Colonic mucosa (tissue), 4 donors: ENCODE data around the gene DHX57. TPM values are rescaled to one million over a fixed set of nuclear protein-coding genes. Genes with fewer than 3 reads are reported as not detected.

ENCODE experiments used
- DNase-seq: peaks from one replicate; pipeline ENCODE4 v3.0.0-alpha.2; 2020
- H3K27ac ChIP-seq: fragments of 200-600 bp; one replicate; pipeline ENCODE4 v1.8.0; 2021
- H3K27me3 ChIP-seq: fragments of 200-600 bp; one replicate; pipeline ENCODE4 v1.8.0; 2021
- H3K36me3 ChIP-seq: fragments of 200-600 bp; one replicate; pipeline ENCODE4 v1.8.0; 2021
- H3K4me1 ChIP-seq: fragments of 200-600 bp; one replicate; pipeline ENCODE4 v1.8.0; 2021; ENCODE audit warnings: mild to moderate bottlenecking
- H3K4me3 ChIP-seq: fragments of 200-600 bp; one replicate; pipeline ENCODE4 v1.8.0; 2021
- H3K9ac ChIP-seq, 2 donors: one replicate each; pipeline ENCODE4 v1.7.0; 2013; ENCODE audit warnings: control low read depth in 2 of 2, low read depth in 2 of 2, low read length in 2 of 2
- H3K9me3 ChIP-seq: fragments of 200-600 bp; one replicate; pipeline ENCODE4 v1.8.0; 2021
- intact Hi-C: fragments of 100-400 bp; cut with DNase I; formaldehyde crosslinking; loops from one replicate; pipeline ENCODE4 v1.14.1; 2022
- total RNA-seq, 2 donors: library from RNA; stranded (reverse); fragmentation: NEBNext Ultra II Directional in 1 of 2; extraction: Animal tissue kit (Norgen Biotek cat#: 25700) in 1 of 2; gene quantifications; one replicate each; pipeline ENCODE4 v1.2.1, GENCODE V29; 2021
- TF ChIP-seq, protein P1 (sequence below): fragments of 200-600 bp; IDR thresholded peaks from one replicate; pipeline ENCODE4 v1.8.0; 2022; ENCODE audit warnings: antibody characterized with exemption, mild to moderate bottlenecking
- donor health status: healthy.
- donor health status: DM: no; HTN: no; CAD: no.
- donor health status: DM: no; HTN: no; CAD: no.

DHX57 gene
- total RNA-seq, 2 donors from 2014 or later, result 7.9 to 14.7 TPM

DNA sequence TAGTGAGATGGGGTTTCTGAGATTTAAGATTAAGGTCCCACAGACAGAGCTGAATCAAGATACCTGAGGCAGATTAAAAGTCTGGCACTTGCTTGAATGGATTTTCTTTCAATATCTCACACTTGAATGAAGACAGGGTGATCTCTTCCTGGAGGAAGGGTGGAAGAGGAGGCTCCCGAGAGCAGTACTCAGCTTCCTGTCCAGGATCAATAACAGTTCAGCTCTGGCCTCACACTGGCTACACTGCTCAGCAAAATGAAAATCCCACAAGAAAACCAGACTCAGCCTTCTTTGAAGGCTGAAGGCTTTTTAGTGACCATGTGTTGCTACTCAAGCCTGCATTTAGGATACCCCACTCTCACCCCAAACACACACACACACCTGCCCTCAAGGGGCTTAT lies 25.0 kb upstream of the DHX57 start:
- Histone ChIP-seq H3K27ac (no peak overlapping the region), H3K9me3 (no peaks in the 10 kb centered on the region), H3K36me3 (no peaks in the 10 kb centered on the region), H3K4me1 (no peaks in the 10 kb centered on the region), H3K9ac (no peak overlapping the region), H3K27me3 (no peaks in the 10 kb centered on the region), H3K4me3 (no peak overlapping the region)
- no peak for DNase-seq
- TF ChIP-seq, protein P1, sequence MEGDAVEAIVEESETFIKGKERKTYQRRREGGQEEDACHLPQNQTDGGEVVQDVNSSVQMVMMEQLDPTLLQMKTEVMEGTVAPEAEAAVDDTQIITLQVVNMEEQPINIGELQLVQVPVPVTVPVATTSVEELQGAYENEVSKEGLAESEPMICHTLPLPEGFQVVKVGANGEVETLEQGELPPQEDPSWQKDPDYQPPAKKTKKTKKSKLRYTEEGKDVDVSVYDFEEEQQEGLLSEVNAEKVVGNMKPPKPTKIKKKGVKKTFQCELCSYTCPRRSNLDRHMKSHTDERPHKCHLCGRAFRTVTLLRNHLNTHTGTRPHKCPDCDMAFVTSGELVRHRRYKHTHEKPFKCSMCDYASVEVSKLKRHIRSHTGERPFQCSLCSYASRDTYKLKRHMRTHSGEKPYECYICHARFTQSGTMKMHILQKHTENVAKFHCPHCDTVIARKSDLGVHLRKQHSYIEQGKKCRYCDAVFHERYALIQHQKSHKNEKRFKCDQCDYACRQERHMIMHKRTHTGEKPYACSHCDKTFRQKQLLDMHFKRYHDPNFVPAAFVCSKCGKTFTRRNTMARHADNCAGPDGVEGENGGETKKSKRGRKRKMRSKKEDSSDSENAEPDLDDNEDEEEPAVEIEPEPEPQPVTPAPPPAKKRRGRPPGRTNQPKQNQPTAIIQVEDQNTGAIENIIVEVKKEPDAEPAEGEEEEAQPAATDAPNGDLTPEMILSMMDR, result no peak
- intact Hi-C loops, result no loop called here

DNA sequence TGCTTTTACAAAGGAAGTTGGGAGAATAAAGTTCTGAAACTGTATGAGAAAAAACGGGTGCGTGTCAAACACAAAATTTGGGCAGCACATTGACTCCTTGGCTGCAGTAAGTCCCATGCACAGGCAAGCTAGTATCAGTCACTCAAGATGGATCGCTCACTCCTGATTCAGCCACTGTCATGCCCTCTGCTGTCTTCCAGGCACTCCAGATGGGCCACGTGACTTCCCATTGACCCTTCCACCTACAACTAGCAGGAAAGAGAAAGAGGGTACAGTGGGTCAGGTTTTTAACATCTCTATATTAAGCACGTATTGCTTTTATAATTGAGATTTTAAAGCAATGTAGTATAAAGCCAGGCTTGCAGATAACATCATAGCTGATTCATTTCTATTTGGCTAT lies 22.5 kb upstream of the DHX57 start:
- Histone ChIP-seq H3K9ac (no peak overlapping the region), H3K4me3 (no peak overlapping the region), H3K4me1 (no peaks in the 10 kb centered on the region), H3K9me3 (no peaks in the 10 kb centered on the region), H3K27ac (no peak overlapping the region), H3K36me3 (no peaks in the 10 kb centered on the region), H3K27me3 (no peaks in the 10 kb centered on the region)
- DNase-seq, result no peak
- TF ChIP-seq, protein P1, result no peak
- intact Hi-C loops, result no loop called here

DNA sequence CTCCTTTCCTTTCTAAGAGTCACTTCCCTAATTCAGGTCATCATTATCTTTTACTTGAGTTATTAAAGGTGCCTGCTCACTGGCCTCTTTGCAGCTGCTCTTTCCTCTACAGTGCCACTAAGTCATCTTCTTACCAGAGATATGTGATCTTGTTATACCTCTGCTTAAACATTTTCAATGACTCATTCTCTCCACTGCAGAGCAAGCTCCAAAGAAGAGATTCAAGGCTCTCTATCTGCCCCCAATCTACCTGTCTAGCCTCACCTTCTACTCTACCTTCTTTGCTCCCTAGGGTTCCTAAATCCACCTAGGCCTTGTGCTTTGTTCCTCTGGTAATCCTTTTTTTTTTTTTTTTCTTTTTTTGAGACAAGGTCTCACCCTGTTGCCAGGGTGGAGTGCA lies 17.1 kb upstream of the DHX57 start:
- H3K36me3 ChIP-seq, result no peaks in the 10 kb centered on the region
- DNase-seq, result no peak
- H3K4me3 ChIP-seq, result no peak overlapping the region
- no peaks in the 10 kb centered on the region for H3K27me3 ChIP-seq
- no peaks in the 10 kb centered on the region for H3K4me1 ChIP-seq
- TF ChIP-seq, protein P1, result no peak
- intact Hi-C loops, result no loop called here
- no peaks in the 10 kb centered on the region for H3K9me3 ChIP-seq
- H3K9ac ChIP-seq, result no peak overlapping the region
- no peak overlapping the region for H3K27ac ChIP-seq

DNA sequence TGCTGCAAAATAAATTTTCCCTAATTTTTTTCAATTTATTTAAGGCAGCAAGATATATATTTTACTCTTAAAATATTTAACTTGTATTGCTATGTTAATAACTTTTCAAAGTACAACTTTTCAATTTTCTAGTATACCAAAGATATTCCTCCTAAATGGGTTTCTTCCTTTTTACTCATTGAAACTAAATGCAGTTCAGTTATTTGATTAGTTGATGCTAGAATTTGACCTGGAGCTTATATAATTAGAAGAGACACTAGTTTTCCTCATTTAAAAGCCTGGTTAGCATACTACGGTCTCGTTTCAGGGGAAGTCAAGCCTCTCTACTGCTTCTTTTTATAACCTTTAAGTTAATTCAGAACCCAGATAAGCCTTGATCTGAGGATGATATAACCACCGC lies 13.8 kb upstream of the DHX57 start, which contains the start of gene ARHGEF33:
Gene ARHGEF33, plus strand, starts transcription at position 301 of the 400 bp plus-strand sequence. CDS start 29,573 bp downstream, outside the sequence.
- no peak within 1 kb of the TSS for H3K27ac ChIP-seq
- H3K4me1 ChIP-seq, result no peaks in the 10 kb centered on the region
- no peaks in the 10 kb centered on the region for H3K9me3 ChIP-seq
- TF ChIP-seq, protein P1, result no peak
- no peak within 1 kb of the TSS for H3K4me3 ChIP-seq
- DNase-seq, result no peak
- H3K27me3 ChIP-seq, result no peaks in the 10 kb centered on the region
- intact Hi-C loops, result no loop called here
- H3K9ac ChIP-seq, result no peak within 1 kb of the TSS
- H3K36me3 ChIP-seq, result no peaks in the 10 kb centered on the region

DNA sequence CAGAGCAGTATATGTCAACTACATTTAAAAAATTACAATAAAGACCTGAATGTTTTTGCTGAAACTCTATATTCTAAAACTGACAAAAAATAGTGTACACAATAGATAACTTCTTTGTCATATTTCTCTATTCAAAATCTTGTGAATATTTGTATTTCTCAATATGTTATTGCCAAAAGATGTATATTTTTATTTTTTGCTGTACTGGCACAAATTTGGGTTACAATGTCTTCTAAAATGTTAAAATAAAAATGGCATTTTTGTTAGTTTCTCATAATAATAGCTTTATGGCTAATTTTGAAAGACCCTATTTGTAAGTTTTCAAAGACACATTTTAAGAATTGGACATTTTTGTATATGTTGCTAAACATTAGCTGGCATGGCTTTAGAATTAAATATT lies 13.3 kb upstream of the DHX57 start:
- no peak overlapping the region for H3K27ac ChIP-seq
- no peaks in the 10 kb centered on the region for H3K9me3 ChIP-seq
- no peak for DNase-seq
- TF ChIP-seq, protein P1, result no peak
- intact Hi-C loops, result no loop called here
- no peaks in the 10 kb centered on the region for H3K36me3 ChIP-seq
- no peaks in the 10 kb centered on the region for H3K4me1 ChIP-seq
- H3K9ac ChIP-seq, result no peak overlapping the region
- H3K27me3 ChIP-seq, result no peaks in the 10 kb centered on the region
- no peak overlapping the region for H3K4me3 ChIP-seq
